HFFc6 (cell line): ENCODE results near the gene MYO1H. TPM values are rescaled to one million over a fixed set of nuclear protein-coding genes. Genes with fewer than 3 reads are reported as not detected.

Source experiments
- DNase-seq: peaks from one replicate; pipeline ENCODE4 v3.0.0-alpha.2; 2018
- H3K27ac Mint-ChIP-seq: 2 replicates; pipeline ENCODE4 v1.8.0; 2020; ENCODE audit warnings: mild to moderate bottlenecking, mixed read lengths
- H3K27me3 Mint-ChIP-seq: 2 replicates; pipeline ENCODE4 v1.8.0; 2021; ENCODE audit warnings: mild to moderate bottlenecking, moderate library complexity, mixed read lengths; ENCODE audit not compliant: insufficient read depth
- H3K36me3 Mint-ChIP-seq: 2 replicates; pipeline ENCODE4 v1.8.0; 2021; ENCODE audit warnings: low read depth, mixed read lengths
- H3K4me1 Mint-ChIP-seq: 2 replicates; pipeline ENCODE4 v1.8.0; 2020; ENCODE audit warnings: low read depth, mixed read lengths
- H3K4me3 Mint-ChIP-seq: 2 replicates; pipeline ENCODE4 v1.8.0; 2020; ENCODE audit warnings: mild to moderate bottlenecking, moderate library complexity, mixed read lengths
- H3K9me3 Mint-ChIP-seq: 2 replicates; pipeline ENCODE4 v1.8.0; 2020; ENCODE audit warnings: mild to moderate bottlenecking, mixed read lengths
- CTCF ChIP-seq: fragments of 200-600 bp; sonication (generic); IDR thresholded peaks from 2 replicates; pipeline ENCODE4 v1.5.0; 2021; ENCODE audit warnings: antibody characterized with exemption, mild to moderate bottlenecking
- total RNA-seq, 6 experiments: library from RNA; stranded (reverse); fragmentation: NEBNext Ultra II Directional; extraction: Animal tissue kit (Norgen Biotek cat#: 25700); gene quantifications; 2 replicates in 1 of 6; 3 replicates in 5 of 6; pipeline ENCODE4 v1.2.3, GENCODE V29; 2021

Gene MYO1H
- total RNA-seq, 6 experiments from 2014 or later = not detected

- no peak for DNase-seq
- peaks cover 2% of the 10 kb centered on the region; the same call in 1 of the 2 replicates for H3K27me3 Mint-ChIP-seq
- TF ChIP-seq CTCF = no peak
- peaks cover 43% of the 10 kb centered on the region for H3K4me1 Mint-ChIP-seq
- peak overlapping the region; percentile 96 for H3K4me3 Mint-ChIP-seq
- H3K27ac Mint-ChIP-seq = peak overlapping the region; percentile 100
- H3K9me3 Mint-ChIP-seq = no peaks in the 10 kb centered on the region
- peaks cover 21% of the 10 kb centered on the region for H3K36me3 Mint-ChIP-seq
These were observed 128.5 kb downstream of the MYO1H start for GRCh38 chr12:109475993-109476806.

GRCh38 chr12:109476807-109477184 lies 129.1 kb downstream of the MYO1H start:
- Mint-ChIP-seq H3K9me3 (no peaks in the 10 kb centered on the region), H3K4me1 (peaks cover 43% of the 10 kb centered on the region), H3K36me3 (peaks cover 21% of the 10 kb centered on the region), H3K4me3 (peak overlapping the region; percentile 96), H3K27ac (peak overlapping the region; percentile 100), H3K27me3 (peaks cover 2% of the 10 kb centered on the region; the same call in 1 of the 2 replicates)
- TF ChIP-seq CTCF = no peak
- no peak for DNase-seq

GRCh38 chr12:109477185-109477962 lies 129.7 kb downstream of the MYO1H start, which contains the start of the genes KCTD10 and UBE3B:
Gene KCTD10 (minus strand): TSS chr12:109477300. CDS start chr12:109477262, 38 bp downstream.
Gene UBE3B (plus strand): TSS chr12:109477634. CDS start chr12:109483552, 5,918 bp downstream.
- peak; percentile 82 for DNase-seq
- Mint-ChIP-seq H3K4me3 (peak within 1 kb of the TSS; percentile 96), H3K27ac (peak within 1 kb of the TSS; percentile 100), H3K36me3 (peaks cover 21% of the 10 kb centered on the region), H3K9me3 (no peaks in the 10 kb centered on the region), H3K4me1 (peaks cover 43% of the 10 kb centered on the region), H3K27me3 (no peaks in the 10 kb centered on the region)
- TF ChIP-seq CTCF = peak; percentile 41

GRCh38 chr12:109477963-109478315 lies 130.2 kb downstream of the MYO1H start:
- DNase-seq = no peak
- Mint-ChIP-seq H3K27me3 (no peaks in the 10 kb centered on the region), H3K4me1 (peaks cover 40% of the 10 kb centered on the region), H3K27ac (peak overlapping the region; percentile 100), H3K36me3 (peaks cover 19% of the 10 kb centered on the region), H3K4me3 (peak overlapping the region; percentile 96), H3K9me3 (no peaks in the 10 kb centered on the region)
- no peak for TF ChIP-seq CTCF

- no peak for DNase-seq
- no peaks in the 10 kb centered on the region for H3K27me3 Mint-ChIP-seq
- H3K9me3 Mint-ChIP-seq = no peaks in the 10 kb centered on the region
- no peak for TF ChIP-seq CTCF
- no peak overlapping the region for H3K4me3 Mint-ChIP-seq
- H3K36me3 Mint-ChIP-seq = peaks cover 20% of the 10 kb centered on the region
- H3K27ac Mint-ChIP-seq = no peak overlapping the region
- H3K4me1 Mint-ChIP-seq = peaks cover 29% of the 10 kb centered on the region
These were observed 132.1 kb downstream of the MYO1H start for GRCh38 chr12:109479761-109480160.
